H9 (cell line): ENCODE data around the gene SRSF12. TPM values are rescaled to one million over a fixed set of nuclear protein-coding genes. Genes with fewer than 3 reads are reported as not detected.
A peak's percentile ranks its signal among the peaks of the same experiment; 100 is the strongest.

Experiments
- DNase-seq: peaks from one replicate; pipeline ENCODE4 v3.0.0-alpha.2; 2017
- H2AFZ ChIP-seq: one replicate; pipeline ENCODE4 v1.6.1; 2013; ENCODE audit warnings: mild to moderate bottlenecking, low read length, control low read depth, moderate library complexity
- H2AK5ac ChIP-seq: 2 replicates; pipeline ENCODE4 v1.6.1; 2013; ENCODE audit warnings: low read length, control low read depth, mixed read lengths; ENCODE audit not compliant: insufficient read length
- H2BK120ac ChIP-seq: one replicate; pipeline ENCODE4 v1.6.1; 2013; ENCODE audit warnings: low read depth, mild to moderate bottlenecking, low read length, control low read depth, inconsistent platforms; ENCODE audit not compliant: poor library complexity, severe bottlenecking
- H2BK12ac ChIP-seq: 2 replicates; pipeline ENCODE4 v1.6.1; 2013; ENCODE audit warnings: low read length, control low read depth, mixed read lengths, low read depth; ENCODE audit not compliant: insufficient read length
- H2BK15ac ChIP-seq: 2 replicates; pipeline ENCODE4 v1.6.1; 2013; ENCODE audit warnings: low read depth, low read length, control low read depth
- H2BK20ac ChIP-seq: one replicate; pipeline ENCODE4 v1.6.1; 2013; ENCODE audit warnings: low read depth, mild to moderate bottlenecking, low read length, control low read depth, inconsistent platforms; ENCODE audit not compliant: poor library complexity, severe bottlenecking
- H2BK5ac ChIP-seq: 2 replicates; pipeline ENCODE4 v1.6.1; 2013; ENCODE audit warnings: low read length, control low read depth, mixed read lengths; ENCODE audit not compliant: insufficient read length
- H3K14ac ChIP-seq: 2 replicates; pipeline ENCODE4 v1.6.1; 2013; ENCODE audit warnings: low read length, control low read depth; ENCODE audit not compliant: insufficient read depth
- H3K18ac ChIP-seq: 2 replicates; pipeline ENCODE4 v1.6.1; 2013; ENCODE audit warnings: low read depth, mild to moderate bottlenecking, mixed read lengths, low read length, control low read depth; ENCODE audit not compliant: insufficient read length
- H3K23ac ChIP-seq: 2 replicates; pipeline ENCODE4 v1.6.1; 2013; ENCODE audit warnings: low read length, control low read depth, mixed read lengths, low read depth; ENCODE audit not compliant: insufficient read length
- H3K23me2 ChIP-seq: 2 replicates; pipeline ENCODE4 v1.6.1; 2013; ENCODE audit warnings: low read depth, mild to moderate bottlenecking, mixed read lengths, low read length, control low read depth; ENCODE audit not compliant: insufficient read length, poor library complexity, severe bottlenecking
- H3K27ac ChIP-seq: 2 replicates; pipeline ENCODE4 v1.5.1; 2013; ENCODE audit warnings: low read length, control low read depth, mixed read lengths, low read depth; ENCODE audit not compliant: insufficient read length
- H3K27me3 ChIP-seq: 2 replicates; pipeline ENCODE4 v1.6.1; 2013; ENCODE audit warnings: low read length, control low read depth, inconsistent platforms; ENCODE audit not compliant: insufficient read depth
- H3K4ac ChIP-seq: 2 replicates; pipeline ENCODE4 v1.6.1; 2013; ENCODE audit warnings: low read depth, mild to moderate bottlenecking, control low read depth, inconsistent platforms, low read length, moderate library complexity
- H3K4me1 ChIP-seq: 2 replicates; pipeline ENCODE4 v1.6.1; 2013; ENCODE audit warnings: low read length, control low read depth, inconsistent platforms; ENCODE audit not compliant: insufficient read depth
- H3K4me2 ChIP-seq: 2 replicates; pipeline ENCODE4 v1.6.1; 2013; ENCODE audit warnings: low read length, control low read depth, mixed read lengths; ENCODE audit not compliant: insufficient read length, insufficient read depth
- H3K56ac ChIP-seq: 2 replicates; pipeline ENCODE4 v1.6.1; 2013; ENCODE audit warnings: low read depth, mild to moderate bottlenecking, mixed read lengths, low read length, control low read depth; ENCODE audit not compliant: insufficient read length
- H3K79me1 ChIP-seq: 2 replicates; pipeline ENCODE4 v1.6.1; 2013; ENCODE audit warnings: low read depth, mild to moderate bottlenecking, moderate library complexity, low read length, control low read depth, inconsistent platforms; ENCODE audit not compliant: insufficient read depth, poor library complexity, severe bottlenecking
- H3K79me2 ChIP-seq: 2 replicates; pipeline ENCODE4 v1.6.1; 2013; ENCODE audit warnings: low read length, control low read depth, inconsistent platforms; ENCODE audit not compliant: insufficient read depth
- H3K9ac ChIP-seq: 2 replicates; pipeline ENCODE4 v1.6.1; 2013; ENCODE audit warnings: low read length, control low read depth, mixed read lengths; ENCODE audit not compliant: insufficient read length; ENCODE audit errors: extremely low read depth
- H3K9me3 ChIP-seq: one replicate; pipeline ENCODE4 v1.6.1; 2013; ENCODE audit warnings: low read depth, low read length, inconsistent platforms; ENCODE audit not compliant: control insufficient read depth
- H3T11ph ChIP-seq: one replicate; pipeline ENCODE4 v1.6.1; 2013; ENCODE audit warnings: mild to moderate bottlenecking, low read length, control low read depth, inconsistent platforms
- H4K20me1 ChIP-seq: one replicate; pipeline ENCODE4 v1.6.1; 2013; ENCODE audit not compliant: control insufficient read depth, insufficient read length, insufficient read depth
- H4K5ac ChIP-seq: 2 replicates; pipeline ENCODE4 v1.6.1; 2013; ENCODE audit warnings: low read depth, mild to moderate bottlenecking, mixed read lengths, low read length, control low read depth; ENCODE audit not compliant: insufficient read length
- H4K8ac ChIP-seq: replicated peaks from 2 replicates; pipeline ENCODE4 v1.6.1; 2013; ENCODE audit warnings: low read length, control low read depth, mixed read lengths, low read depth; ENCODE audit not compliant: insufficient read length
- H4K91ac ChIP-seq: 2 replicates; pipeline ENCODE4 v1.6.1; 2013; ENCODE audit warnings: low read depth, mild to moderate bottlenecking, moderate library complexity, mixed read lengths, low read length, control low read depth; ENCODE audit not compliant: insufficient read length
- H3K27ac Mint-ChIP-seq, 3 experiments: 2 replicates in 2 of 3; 3 replicates in 1 of 3; pipeline ENCODE4 v1.8.0; 2020 to 2021; ENCODE audit warnings: mixed read lengths in 3 of 3, mild to moderate bottlenecking in 1 of 3, moderate library complexity in 1 of 3
- H3K27me3 Mint-ChIP-seq: 2 replicates; pipeline ENCODE4 v1.8.0; 2021; ENCODE audit warnings: low read depth, mild to moderate bottlenecking, moderate library complexity, mixed read lengths
- H3K36me3 Mint-ChIP-seq, 3 experiments: 2 replicates in 2 of 3; 3 replicates in 1 of 3; pipeline ENCODE4 v1.8.0; 2020 to 2021; ENCODE audit warnings: low read depth in 3 of 3, mixed read lengths in 3 of 3; ENCODE audit not compliant: insufficient read depth in 1 of 3
- H3K4me1 Mint-ChIP-seq, 2 experiments: 2 replicates each; pipeline ENCODE4 v1.8.0; 2020; ENCODE audit warnings: mixed read lengths in 2 of 2
- H3K4me3 Mint-ChIP-seq, 2 experiments: 2 replicates in 1 of 2; 3 replicates in 1 of 2; pipeline ENCODE4 v1.8.0; 2020 to 2021; ENCODE audit warnings: mild to moderate bottlenecking in 2 of 2, mixed read lengths in 2 of 2, moderate library complexity in 1 of 2
- H3K9me3 Mint-ChIP-seq, 2 experiments: 2 replicates in 1 of 2; 3 replicates in 1 of 2; pipeline ENCODE4 v1.8.0; 2020; ENCODE audit warnings: mild to moderate bottlenecking in 2 of 2, mixed read lengths in 2 of 2, moderate library complexity in 1 of 2
- CTCF ChIP-seq: fragments of 200-600 bp; sonication (generic); conservative IDR thresholded peaks from 3 replicates; pipeline ENCODE4 v1.8.0; 2021; ENCODE audit warnings: antibody characterized with exemption, mild to moderate bottlenecking
- WGBS: extraction: QIAGEN DNeasy Blood & Tissue Kit; methylation state at CpG from one replicate; pipeline ENCODE4 v1.1.7; 2013; ENCODE audit warnings: missing lambda C conversion rate, low lambda C conversion rate, mixed read lengths; ENCODE audit not compliant: insufficient read length; ENCODE audit errors: extremely low coverage; 5-methylcytosine and 5-hydroxymethylcytosine counted together
- total RNA-seq: library from RNA; stranded (reverse); gene quantifications from 2 replicates; pipeline ENCODE4 v1.2.1, GENCODE V29; 2021

SRSF12 gene
- total RNA-seq, 1 experiment from 2014 or later, result 7.6 TPM

- Histone ChIP-seq H3K79me1 (no peaks in the 10 kb centered on the region), H3K56ac (no peak overlapping the region), H4K8ac (no peak overlapping the region), H2AK5ac (no peak overlapping the region), H3T11ph (no peak overlapping the region), H2BK12ac (no peak overlapping the region), H3K14ac (no peak overlapping the region), H2AFZ (no peak overlapping the region), H3K23me2 (peaks cover 5% of the 10 kb centered on the region), H4K5ac (no peak overlapping the region), H4K20me1 (no peaks in the 10 kb centered on the region), H2BK5ac (no peak overlapping the region), H3K4me1 (no peaks in the 10 kb centered on the region), H3K9ac (peak overlapping the region; percentile 47), H3K9me3 (no peaks in the 10 kb centered on the region), H3K4me2 (peak overlapping the region; percentile 82), H3K27ac (no peak overlapping the region), H3K23ac (no peak overlapping the region), H3K18ac (no peak overlapping the region), H2BK120ac (no peak overlapping the region), H2BK20ac (no peak overlapping the region), H4K91ac (no peak overlapping the region), H3K27me3 (peaks cover 16% of the 10 kb centered on the region), H2BK15ac (no peak overlapping the region), H3K4ac (no peak overlapping the region), H3K79me2 (no peaks in the 10 kb centered on the region)
- Mint-ChIP-seq H3K27me3 (peaks cover 38% of the 10 kb centered on the region), H3K27ac (no peak overlapping the region), H3K36me3 (no peaks in the 10 kb centered on the region; a peak in 2 of 7 replicates), H3K4me3 (peak overlapping the region; percentile 64 to 90), H3K9me3 (no peaks in the 10 kb centered on the region; a peak in 1 of 5 replicates), H3K4me1 (peaks cover 8 to 10% of the 10 kb centered on the region in 2 experiments)
- WGBS, result no CpG with 5 or more reads among the region's 6 CpGs
- TF ChIP-seq CTCF, result no peak
- DNase-seq, result no peak
Observed at GRCh38 chr6:89116702-89117101, 1.2 kb downstream of the SRSF12 start.
